Suprapubic skin (tissue), 3 donors: ENCODE measurements around the gene RNF8.

Experiments
- EP300 ChIP-seq: sonication (generic); formaldehyde crosslinking; IDR thresholded peaks from one replicate; pipeline ENCODE4 v1.6.1; 2017; ENCODE audit warnings: antibody characterized with exemption
- POLR2A ChIP-seq, 2 donors: fragments of 450-650 bp; IDR thresholded peaks; one replicate each; pipeline ENCODE4 v1.6.1; 2017; ENCODE audit warnings: antibody characterized with exemption in 2 of 2, mild to moderate bottlenecking in 2 of 2, moderate library complexity in 2 of 2
- TF ChIP-seq, protein P1 (sequence below), 2 donors: fragments of 200-600 bp in 1 of 2; fragments of 450-650 bp in 1 of 2; sonication (generic) in 1 of 2; IDR thresholded peaks; one replicate each; pipeline ENCODE4 v1.5.1; 2016 to 2019; ENCODE audit warnings: antibody characterized with exemption in 2 of 2, mild to moderate bottlenecking in 1 of 2, moderate library complexity in 1 of 2

DNA sequence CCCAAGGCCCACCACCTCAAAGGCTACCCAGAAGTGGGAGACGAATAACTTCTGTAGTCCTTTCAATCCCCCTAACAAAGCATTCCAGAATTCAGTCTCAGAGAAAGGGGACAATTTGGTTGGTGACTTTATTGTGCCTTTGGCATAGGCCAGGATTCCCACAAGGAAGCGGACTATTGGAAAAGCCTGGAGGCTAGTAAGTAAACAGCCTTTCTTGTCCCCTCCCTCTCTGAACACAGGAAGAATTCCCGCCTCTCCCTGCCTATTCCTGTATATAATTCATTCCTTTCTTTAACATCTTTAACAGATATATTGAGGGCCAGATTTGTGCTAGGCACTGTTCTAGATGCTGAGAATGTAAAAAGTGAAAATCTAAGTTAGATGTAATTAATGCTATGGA, 36.1 kb downstream of the RNF8 start:
- TF ChIP-seq POLR2A (IDR thresholded peaks at IDR 0.05) (no peak), EP300 (no peak)
- TF ChIP-seq, protein P1, sequence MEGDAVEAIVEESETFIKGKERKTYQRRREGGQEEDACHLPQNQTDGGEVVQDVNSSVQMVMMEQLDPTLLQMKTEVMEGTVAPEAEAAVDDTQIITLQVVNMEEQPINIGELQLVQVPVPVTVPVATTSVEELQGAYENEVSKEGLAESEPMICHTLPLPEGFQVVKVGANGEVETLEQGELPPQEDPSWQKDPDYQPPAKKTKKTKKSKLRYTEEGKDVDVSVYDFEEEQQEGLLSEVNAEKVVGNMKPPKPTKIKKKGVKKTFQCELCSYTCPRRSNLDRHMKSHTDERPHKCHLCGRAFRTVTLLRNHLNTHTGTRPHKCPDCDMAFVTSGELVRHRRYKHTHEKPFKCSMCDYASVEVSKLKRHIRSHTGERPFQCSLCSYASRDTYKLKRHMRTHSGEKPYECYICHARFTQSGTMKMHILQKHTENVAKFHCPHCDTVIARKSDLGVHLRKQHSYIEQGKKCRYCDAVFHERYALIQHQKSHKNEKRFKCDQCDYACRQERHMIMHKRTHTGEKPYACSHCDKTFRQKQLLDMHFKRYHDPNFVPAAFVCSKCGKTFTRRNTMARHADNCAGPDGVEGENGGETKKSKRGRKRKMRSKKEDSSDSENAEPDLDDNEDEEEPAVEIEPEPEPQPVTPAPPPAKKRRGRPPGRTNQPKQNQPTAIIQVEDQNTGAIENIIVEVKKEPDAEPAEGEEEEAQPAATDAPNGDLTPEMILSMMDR (IDR thresholded peaks at IDR 0.05): no peak
